Ureter (tissue), 1 donor: ENCODE measurements around the gene CHST2. TPM values are rescaled to one million over a fixed set of nuclear protein-coding genes. Genes with fewer than 3 reads are reported as not detected.
"Not testable (repeated sequence)": the region's sequence is repeated elsewhere in the genome, so short reads cannot be mapped to it uniquely, and the experiment has no call there.

Source experiments
- DNase-seq: peaks from one replicate; pipeline ENCODE4 v3.0.0-alpha.2; 2020; ENCODE audit warnings: low spot score
- total RNA-seq: library from RNA; stranded (reverse); gene quantifications from one replicate; pipeline ENCODE4 v1.2.4, GENCODE V29; 2023
- donor health status: DM: yes; HTN: yes; CAD: no.

Gene CHST2
- total RNA-seq, 1 donor from 2014 or later, result 8.1 TPM

GRCh38 chr3:143132246-143132980 lies 12.8 kb downstream of the CHST2 start:
- DNase-seq, result no peak

DNA sequence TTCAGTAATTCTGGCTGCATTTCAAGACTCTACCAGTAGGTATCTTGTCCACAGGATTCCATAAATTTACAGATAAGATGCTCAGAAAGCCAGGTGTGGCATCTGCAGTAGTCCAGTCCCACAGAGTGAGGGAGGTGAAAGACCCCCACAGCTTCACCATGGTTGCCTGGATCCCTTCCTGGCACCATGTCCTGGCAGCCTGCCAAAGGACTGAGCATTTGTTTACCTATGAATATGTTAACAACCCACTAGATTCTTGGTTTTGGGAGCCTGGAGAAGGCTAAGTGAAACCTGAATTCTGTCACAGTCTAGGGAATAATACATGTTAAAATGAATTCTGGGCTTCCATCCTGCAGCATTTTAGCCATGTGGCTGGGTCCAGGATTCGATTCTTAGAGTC lies 14.9 kb downstream of the CHST2 start:
- DNase-seq, result no peak

DNA sequence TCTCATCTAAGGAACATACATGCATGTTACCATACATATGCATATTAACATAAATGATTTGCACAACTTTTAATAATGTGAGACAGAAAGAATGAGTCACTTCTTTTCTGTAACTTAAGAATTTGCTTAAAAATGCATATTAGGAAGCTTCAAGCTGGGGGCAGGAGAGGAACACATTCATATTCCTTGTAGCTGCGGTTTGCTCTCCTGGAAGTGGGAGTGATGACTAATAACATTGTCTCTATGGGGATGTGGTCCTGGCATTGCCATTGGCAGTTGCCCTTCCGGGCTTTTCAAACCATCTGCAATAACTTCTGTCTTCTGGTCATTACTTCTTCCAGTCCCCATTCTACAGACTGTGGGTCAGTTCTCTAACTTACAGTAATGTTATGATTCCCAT lies 15.6 kb downstream of the CHST2 start:
- no peak for DNase-seq

DNA sequence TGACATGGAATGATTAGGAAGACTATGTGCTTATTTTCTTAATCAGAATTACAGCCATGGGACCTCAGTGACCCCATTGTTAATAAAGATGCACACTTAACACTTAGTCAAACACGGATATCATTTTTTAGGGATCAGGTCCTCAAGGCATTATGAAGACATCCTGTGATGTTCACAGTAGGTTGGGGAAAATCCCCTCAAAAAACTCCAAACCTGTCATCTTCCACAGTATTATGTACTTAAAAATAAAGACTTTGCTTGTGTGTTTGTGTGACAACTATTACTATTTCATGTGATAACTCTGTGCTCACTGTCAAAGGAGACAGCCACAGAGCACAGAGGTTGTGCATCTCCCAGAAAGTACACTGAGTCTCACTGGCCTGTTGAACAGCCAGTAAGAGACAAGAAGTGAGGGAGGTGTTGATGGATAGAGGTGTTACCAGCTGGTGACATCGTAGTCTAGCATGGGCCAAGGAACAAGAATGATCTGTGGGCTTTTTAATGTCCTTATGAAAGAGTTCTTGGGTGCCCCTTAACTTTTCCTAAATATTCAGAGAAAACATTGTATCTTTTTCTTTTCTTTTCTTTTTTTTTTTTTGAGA lies 18.0 kb downstream of the CHST2 start:
- no peak for DNase-seq

- no peak for DNase-seq
Measured at GRCh38 chr3:143138953-143139352, 19.4 kb downstream of the CHST2 start.

DNA sequence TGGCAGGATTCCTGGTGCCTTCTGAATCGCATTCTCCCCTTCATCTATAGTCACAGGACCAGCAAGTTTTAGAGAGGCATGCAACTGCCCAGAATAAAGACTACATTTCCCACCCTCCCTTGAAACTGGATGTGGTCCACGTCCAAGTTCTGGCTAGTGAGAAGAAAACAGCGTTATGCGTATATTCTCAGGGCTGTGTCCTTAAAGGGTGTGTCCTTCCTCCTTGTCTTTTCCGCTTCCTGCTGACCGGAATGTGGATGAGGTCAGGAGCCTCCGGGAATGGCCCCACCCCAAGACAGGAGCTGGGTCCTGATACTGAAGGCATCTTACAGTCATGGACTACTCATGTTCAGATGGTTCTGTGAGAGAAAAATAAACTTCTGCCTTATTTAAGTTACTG lies 20.2 kb downstream of the CHST2 start:
- no peak for DNase-seq

GRCh38 chr3:143140550-143140949 lies 21.0 kb downstream of the CHST2 start:
- DNase-seq, result no peak

DNA sequence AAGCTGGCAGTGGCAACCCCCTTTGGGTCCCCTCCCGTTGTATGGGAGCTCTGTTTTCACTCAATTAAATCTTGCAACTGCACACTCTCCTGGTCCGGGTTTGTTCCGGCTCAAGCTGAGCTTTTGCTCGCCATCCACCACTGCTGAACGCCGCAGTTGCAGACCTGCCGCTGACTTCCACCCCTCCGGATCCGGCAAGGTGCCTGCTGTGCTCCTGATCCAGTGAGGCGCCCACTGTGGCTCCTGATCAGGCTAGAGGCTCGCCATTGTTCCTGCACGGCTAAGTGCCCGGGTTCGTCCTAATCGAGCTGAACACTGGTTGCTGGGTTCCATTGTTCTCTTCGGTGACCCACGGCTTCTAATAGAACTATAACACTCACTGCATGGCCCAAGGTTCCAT lies 22.8 kb downstream of the CHST2 start:
- DNase-seq, result no peak

GRCh38 chr3:143145906-143146305 lies 26.3 kb downstream of the CHST2 start:
- no peak for DNase-seq

DNA sequence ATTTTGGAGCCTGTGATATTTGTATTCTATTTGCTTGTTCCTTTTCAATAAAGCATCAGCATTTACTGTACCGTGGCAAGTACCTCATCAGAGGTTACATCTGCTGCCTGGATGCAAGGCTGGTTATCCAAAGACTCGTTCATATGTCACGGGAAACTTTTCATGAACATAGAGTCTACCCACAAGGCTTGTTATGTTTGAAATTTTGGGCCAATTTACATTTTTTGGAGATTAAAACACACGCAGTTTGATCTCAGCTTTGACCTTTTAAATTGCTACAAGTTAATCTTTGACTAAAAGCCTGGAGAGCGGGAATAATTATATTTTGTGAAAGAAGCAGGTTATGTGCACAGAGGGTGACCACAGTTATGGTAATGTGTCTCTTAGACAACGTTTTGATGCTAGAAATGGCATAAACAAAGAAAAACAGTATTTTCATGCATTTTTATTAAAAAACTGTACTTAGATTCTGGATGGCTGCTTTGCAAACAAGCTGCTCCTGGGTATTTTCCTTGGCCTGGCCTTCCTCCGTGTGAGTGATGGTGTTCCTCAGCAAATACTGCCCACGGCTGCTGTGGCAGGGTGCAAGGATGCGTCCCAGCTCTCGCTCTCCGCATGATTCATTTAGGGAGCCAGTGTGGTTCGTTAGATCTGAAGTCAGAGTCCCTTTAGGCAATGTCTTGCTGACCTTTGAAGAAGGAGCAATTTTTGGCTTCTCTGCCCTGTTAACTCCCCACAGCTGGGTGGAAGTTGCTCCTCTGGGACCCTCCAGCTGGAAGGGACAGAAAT lies 27.1 kb downstream of the CHST2 start:
- DNase-seq, result no peak

- DNase-seq, result no peak
Measured at GRCh38 chr3:143147707-143148106, 28.1 kb downstream of the CHST2 start.

GRCh38 chr3:143150071-143150470 lies 30.5 kb downstream of the CHST2 start:
- no peak for DNase-seq

DNA sequence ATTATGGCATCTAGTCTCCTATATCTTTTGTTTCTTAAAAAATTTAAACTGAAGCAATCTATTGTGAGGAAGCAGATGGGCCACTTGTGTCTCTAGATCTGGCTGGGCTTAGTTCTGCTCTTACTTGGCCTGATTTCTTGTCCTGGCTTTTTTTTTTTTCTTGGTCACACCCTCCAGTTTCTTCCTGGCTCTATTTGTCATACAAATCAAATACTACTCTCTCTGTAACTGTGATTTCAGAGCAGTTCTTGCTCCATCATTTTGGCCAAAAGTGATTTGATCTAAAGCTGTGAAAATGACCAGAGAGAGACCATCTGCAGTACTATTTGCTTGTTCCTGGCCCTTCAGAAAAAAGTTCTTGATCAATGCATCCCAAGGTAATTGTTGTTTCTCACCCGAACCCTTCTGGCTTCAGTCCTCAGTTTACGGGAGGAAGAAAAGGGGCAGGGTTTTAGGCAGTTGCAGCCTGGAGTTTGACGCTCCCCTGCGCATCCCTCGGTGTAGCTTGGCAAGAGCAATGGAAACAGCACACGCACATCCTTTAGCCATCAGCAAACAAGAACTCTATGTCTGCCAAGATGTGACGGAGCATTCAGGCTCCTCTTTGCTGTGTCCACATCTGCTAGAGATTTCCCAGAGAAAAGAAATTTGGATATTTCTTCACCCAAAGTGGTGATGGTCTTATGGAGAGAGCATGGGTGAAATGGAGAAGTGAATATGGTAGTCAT lies 31.6 kb downstream of the CHST2 start:
- no peak for DNase-seq

DNA sequence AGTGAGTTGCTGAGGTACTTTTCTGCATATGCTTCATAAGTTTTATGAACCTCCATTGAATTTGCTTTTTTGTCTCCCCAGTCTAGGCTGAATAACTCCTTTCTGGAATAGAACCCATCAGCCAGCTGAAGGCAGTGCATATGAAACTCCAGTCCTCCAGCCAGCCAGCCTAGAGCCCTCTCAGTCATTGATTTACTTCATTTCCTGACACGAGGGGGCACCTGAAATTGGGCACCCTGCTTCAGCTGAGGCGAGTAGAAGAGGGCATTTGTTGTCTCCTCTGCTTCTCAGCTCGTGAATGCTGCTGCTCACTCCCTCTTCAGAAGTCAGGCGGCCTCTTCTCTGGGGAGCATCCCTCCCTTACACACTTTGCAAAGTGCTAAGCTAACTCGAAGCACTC lies 32.5 kb downstream of the CHST2 start:
- no peak for DNase-seq

GRCh38 chr3:143155756-143156155 lies 36.2 kb downstream of the CHST2 start:
- DNase-seq, result no peak

- no peak for DNase-seq
Measured at GRCh38 chr3:143158014-143158988, 38.7 kb downstream of the CHST2 start.

DNA sequence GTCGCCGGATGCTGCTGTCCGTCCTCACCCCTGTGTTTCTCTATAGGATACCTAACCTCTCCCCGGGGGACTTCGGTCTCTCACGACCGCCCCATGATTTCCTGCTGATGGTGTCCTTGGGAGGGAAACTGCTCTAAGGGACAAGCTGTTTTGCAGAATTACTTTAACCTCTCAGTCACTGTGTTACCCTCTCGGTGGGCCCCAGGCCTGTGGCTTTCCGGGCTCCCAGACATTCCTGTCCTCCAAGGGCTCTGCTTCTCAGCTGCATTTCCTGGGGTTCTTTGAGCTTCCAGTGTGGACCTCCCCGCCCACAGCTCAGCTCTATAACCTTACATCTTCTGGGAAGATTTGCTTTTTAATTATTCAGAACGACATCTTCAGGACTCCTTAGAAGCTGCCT lies 40.9 kb downstream of the CHST2 start:
- no peak for DNase-seq

DNA sequence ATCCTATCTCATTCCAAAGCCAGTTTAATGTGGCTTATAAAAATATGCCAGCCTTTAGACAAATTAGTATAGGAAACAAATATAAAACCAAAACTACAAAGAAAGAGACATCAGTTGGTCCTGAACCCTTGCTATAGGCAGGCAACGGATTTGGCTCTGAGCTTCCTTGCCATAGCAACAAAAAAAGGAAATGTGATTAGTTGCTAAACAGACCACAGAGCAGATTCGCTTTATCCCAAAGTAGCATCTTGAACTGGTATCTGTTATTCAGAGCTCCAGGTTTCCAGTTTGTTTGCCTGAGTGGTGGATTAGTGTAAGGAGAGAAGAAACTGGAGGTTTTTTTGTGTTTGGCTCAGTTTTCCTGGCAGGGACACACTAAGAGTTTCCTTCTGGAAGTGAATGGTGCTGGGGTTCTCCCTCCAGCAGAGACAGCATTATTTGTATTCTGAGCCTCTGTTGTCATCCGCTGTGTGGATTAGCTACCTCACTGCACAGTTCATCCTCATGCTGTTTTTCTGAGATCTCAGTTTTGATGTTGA lies 44.1 kb downstream of the CHST2 start:
- DNase-seq, result no peak

- no peak for DNase-seq
Measured at GRCh38 chr3:143165211-143165610, 45.6 kb downstream of the CHST2 start.

DNA sequence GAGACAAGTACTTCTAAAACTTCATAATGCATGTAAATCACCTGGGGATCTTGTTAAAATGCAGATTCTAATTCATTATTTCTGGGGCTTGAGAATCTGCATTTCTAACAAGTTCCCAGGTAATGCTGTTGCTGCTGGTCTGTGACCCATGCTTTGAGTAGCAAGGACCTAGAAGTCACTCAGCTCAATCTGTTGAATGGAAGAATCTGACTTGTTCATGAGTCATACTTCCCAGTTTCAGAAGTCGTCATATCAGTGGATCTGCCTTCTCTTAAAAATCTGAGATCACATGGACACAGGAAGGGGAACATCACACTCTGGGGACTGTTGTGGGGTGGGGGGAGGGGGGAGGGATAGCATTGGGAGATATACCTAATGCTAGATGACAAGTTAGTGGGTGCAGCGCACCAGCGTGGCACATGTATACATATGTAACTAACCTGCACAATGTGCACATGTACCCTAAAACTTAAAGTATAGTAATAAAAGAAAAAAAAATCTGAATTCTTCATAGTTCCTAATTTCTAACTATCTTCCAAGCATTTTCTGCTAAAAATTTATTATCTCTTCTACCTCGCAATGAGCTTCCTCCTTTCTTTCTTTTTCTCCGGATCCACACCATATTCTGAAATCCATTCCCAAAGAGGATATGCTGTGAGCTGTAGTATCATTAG lies 46.2 kb downstream of the CHST2 start:
- DNase-seq, result not testable (repeated sequence)
